NCI-H524 treated with DMSO at 0.1 percent for 48 hours (cell line): ENCODE results near the gene MAGEA3.
"Not testable (repeated sequence)": the region's sequence is repeated elsewhere in the genome, so short reads cannot be mapped to it uniquely, and the experiment has no call there.

Experiments used
- DNase-seq: peaks from one replicate; lab custom pipeline; 2025; lab: John Stamatoyannopoulos, UW

The MAGEA3 gene

GRCh38 chrX:152735860-152736511 lies 37.4 kb downstream of the MAGEA3 start:
- no peak for DNase-seq

GRCh38 chrX:152736528-152736927 lies 37.9 kb downstream of the MAGEA3 start:
- not testable (repeated sequence) for DNase-seq

- DNase-seq = no peak
These were observed 40.0 kb downstream of the MAGEA3 start for GRCh38 chrX:152738560-152738959.
